Measurements from ENCODE around the gene SRP9. TPM values are rescaled to one million over a fixed set of nuclear protein-coding genes. Genes with fewer than 3 reads are reported as not detected.
"Not testable (repeated sequence)": the region's sequence is repeated elsewhere in the genome, so short reads cannot be mapped to it uniquely, and the experiment has no call there.

SRP9 gene
- total RNA-seq, 1 donor from 2014 or later = 254 TPM

GRCh38 chr1:225776294-225776693 is 1.3 kb upstream of the SRP9 start:
- H3K4me3 ChIP-seq (ENCODE audit: low read depth, low read length) = no peak overlapping the region
- H3K36me3 ChIP-seq (ENCODE audit: control insufficient read depth, insufficient read depth, low read length) = peaks cover 1% of the 10 kb centered on the region
- TF ChIP-seq CTCF (IDR thresholded peaks at IDR 0.05; ENCODE audit: insufficient read depth, low read length, severe bottlenecking) = no peak
- no peak for DNase-seq (ENCODE audit: low read depth)
- no peaks in the 10 kb centered on the region for H3K27me3 ChIP-seq (ENCODE audit: control insufficient read depth, insufficient read depth, low read length)
- FAIRE-seq = no peak

GRCh38 chr1:225777058-225777582 is 506 bp upstream of the SRP9 start:
- FAIRE-seq = no peak

GRCh38 chr1:225778337-225778669 is 677 bp downstream of the SRP9 start:
- FAIRE-seq (no peak), DNase-seq (ENCODE audit: low read depth) (no peak)
- Histone ChIP-seq H3K27me3 (ENCODE audit: control insufficient read depth, insufficient read depth, low read length) (no peaks in the 10 kb centered on the region), H3K4me3 (ENCODE audit: low read depth, low read length) (peak overlapping the region; percentile 51), H3K36me3 (ENCODE audit: control insufficient read depth, insufficient read depth, low read length) (peaks cover 1% of the 10 kb centered on the region)
- no peak for TF ChIP-seq CTCF (IDR thresholded peaks at IDR 0.05; ENCODE audit: insufficient read depth, low read length, severe bottlenecking)

More at GRCh38 chr1:225777058-225777582, 506 bp upstream of the SRP9 start:
- Histone ChIP-seq H3K36me3 (ENCODE audit: control insufficient read depth, insufficient read depth, low read length) (peaks cover 1% of the 10 kb centered on the region), H3K4me3 (ENCODE audit: low read depth, low read length) (peak overlapping the region; percentile 51), H3K27me3 (ENCODE audit: control insufficient read depth, insufficient read depth, low read length) (no peaks in the 10 kb centered on the region)
- no peak for TF ChIP-seq CTCF (IDR thresholded peaks at IDR 0.05; ENCODE audit: insufficient read depth, low read length, severe bottlenecking)
- no peak for DNase-seq (ENCODE audit: low read depth)

GRCh38 chr1:225779165-225779564 is 1.5 kb downstream of the SRP9 start:
- not testable (repeated sequence) for H3K27me3 ChIP-seq (ENCODE audit: control insufficient read depth, insufficient read depth, low read length); DNase-seq (ENCODE audit: low read depth); FAIRE-seq; H3K36me3 ChIP-seq (ENCODE audit: control insufficient read depth, insufficient read depth, low read length)
- peak overlapping the region; percentile 51 for H3K4me3 ChIP-seq (ENCODE audit: low read depth, low read length)

- FAIRE-seq = no peak
- H3K36me3 ChIP-seq (ENCODE audit: control insufficient read depth, insufficient read depth, low read length) = peaks cover 4% of the 10 kb centered on the region
These were observed 2.5 kb downstream of the SRP9 start for GRCh38 chr1:225780134-225780533.

GRCh38 chr1:225780630-225781029 is 3.0 kb downstream of the SRP9 start:
- H3K36me3 ChIP-seq (ENCODE audit: control insufficient read depth, insufficient read depth, low read length) = peaks cover 4% of the 10 kb centered on the region
- no peak for TF ChIP-seq CTCF (IDR thresholded peaks at IDR 0.05; ENCODE audit: insufficient read depth, low read length, severe bottlenecking)
- no peak overlapping the region for H3K4me3 ChIP-seq (ENCODE audit: low read depth, low read length)
- no peaks in the 10 kb centered on the region for H3K27me3 ChIP-seq (ENCODE audit: control insufficient read depth, insufficient read depth, low read length)
- FAIRE-seq = no peak
- DNase-seq (ENCODE audit: low read depth) = no peak

More at GRCh38 chr1:225780134-225780533, 2.5 kb downstream of the SRP9 start:
- TF ChIP-seq CTCF (IDR thresholded peaks at IDR 0.05; ENCODE audit: insufficient read depth, low read length, severe bottlenecking) = no peak
- DNase-seq (ENCODE audit: low read depth) = no peak
- no peaks in the 10 kb centered on the region for H3K27me3 ChIP-seq (ENCODE audit: control insufficient read depth, insufficient read depth, low read length)
- H3K4me3 ChIP-seq (ENCODE audit: low read depth, low read length) = no peak overlapping the region

GRCh38 chr1:225789142-225789541 is 11.5 kb downstream of the SRP9 start:
- H3K27me3 ChIP-seq (ENCODE audit: control insufficient read depth, insufficient read depth, low read length); FAIRE-seq; DNase-seq (ENCODE audit: low read depth); H3K4me3 ChIP-seq (ENCODE audit: low read depth, low read length): not testable (repeated sequence)
- H3K36me3 ChIP-seq (ENCODE audit: control insufficient read depth, insufficient read depth, low read length) = peaks cover 16% of the 10 kb centered on the region

Data from bronchial epithelial cell (primary cell).